ENCODE measurements around the gene ZNF469. TPM values are rescaled to one million over a fixed set of nuclear protein-coding genes. Genes with fewer than 3 reads are reported as not detected.

ZNF469 gene
- total RNA-seq, 1 experiment from 2014 or later, result 0.50 TPM

DNA sequence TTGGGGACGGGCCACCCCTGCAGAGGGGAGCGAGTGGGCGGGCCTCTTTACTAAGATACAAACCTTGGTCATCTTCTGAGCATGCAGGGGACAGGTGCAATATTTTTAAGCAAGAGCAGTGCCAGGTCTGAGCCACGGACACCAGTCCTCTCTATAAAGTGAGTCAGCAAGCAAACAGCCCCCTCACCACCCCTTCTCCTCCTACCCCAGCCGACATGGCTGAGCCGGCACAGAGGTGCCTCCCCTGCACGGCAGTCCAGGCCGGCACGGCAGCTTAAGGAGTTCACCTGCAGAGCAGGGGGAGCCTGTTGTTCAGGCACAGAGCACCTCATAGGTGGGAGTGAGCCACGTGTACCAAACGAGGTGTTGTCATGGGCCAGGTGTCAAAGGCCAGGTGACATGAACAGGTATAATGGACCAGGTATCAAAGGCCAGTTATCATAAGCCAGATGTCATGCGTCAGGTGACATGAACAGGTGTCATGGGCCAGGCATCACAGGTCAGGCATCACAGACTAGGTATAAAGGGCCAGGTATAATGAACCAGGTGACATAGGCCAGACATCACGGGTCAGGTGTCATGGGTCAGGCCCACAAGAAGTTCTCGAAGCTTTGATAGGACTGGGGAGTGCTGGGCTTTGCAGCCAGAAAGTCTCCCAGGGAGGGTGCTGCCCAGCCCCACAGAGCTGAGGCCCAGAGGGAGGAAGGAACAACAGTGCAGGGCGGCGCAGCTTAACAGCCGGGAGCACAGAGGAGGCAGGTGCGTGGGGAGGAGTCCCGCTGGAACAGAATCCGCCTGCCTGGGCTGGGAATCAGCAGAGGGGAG lies 42.6 kb upstream of the ZNF469 start:
- Mint-ChIP-seq H3K27ac (ENCODE audit: unreplicated experiment) (no peak overlapping the region), H3K4me3 (ENCODE audit: low read depth, unreplicated experiment) (no peak overlapping the region), H3K4me1 (ENCODE audit: low read depth, unreplicated experiment) (no peaks in the 10 kb centered on the region), H3K27me3 (ENCODE audit: unreplicated experiment) (peaks cover 32% of the 10 kb centered on the region), H3K9me3 (ENCODE audit: low read depth, unreplicated experiment) (no peaks in the 10 kb centered on the region), H3K36me3 (ENCODE audit: insufficient read depth, unreplicated experiment) (no peaks in the 10 kb centered on the region)
- intact Hi-C loops (cut with micrococcal nuclease; ENCODE audit: unreplicated experiment), result no loop called here
- no peak for DNase-seq
- TF ChIP-seq, protein P1, sequence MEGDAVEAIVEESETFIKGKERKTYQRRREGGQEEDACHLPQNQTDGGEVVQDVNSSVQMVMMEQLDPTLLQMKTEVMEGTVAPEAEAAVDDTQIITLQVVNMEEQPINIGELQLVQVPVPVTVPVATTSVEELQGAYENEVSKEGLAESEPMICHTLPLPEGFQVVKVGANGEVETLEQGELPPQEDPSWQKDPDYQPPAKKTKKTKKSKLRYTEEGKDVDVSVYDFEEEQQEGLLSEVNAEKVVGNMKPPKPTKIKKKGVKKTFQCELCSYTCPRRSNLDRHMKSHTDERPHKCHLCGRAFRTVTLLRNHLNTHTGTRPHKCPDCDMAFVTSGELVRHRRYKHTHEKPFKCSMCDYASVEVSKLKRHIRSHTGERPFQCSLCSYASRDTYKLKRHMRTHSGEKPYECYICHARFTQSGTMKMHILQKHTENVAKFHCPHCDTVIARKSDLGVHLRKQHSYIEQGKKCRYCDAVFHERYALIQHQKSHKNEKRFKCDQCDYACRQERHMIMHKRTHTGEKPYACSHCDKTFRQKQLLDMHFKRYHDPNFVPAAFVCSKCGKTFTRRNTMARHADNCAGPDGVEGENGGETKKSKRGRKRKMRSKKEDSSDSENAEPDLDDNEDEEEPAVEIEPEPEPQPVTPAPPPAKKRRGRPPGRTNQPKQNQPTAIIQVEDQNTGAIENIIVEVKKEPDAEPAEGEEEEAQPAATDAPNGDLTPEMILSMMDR (IDR thresholded peaks at IDR 0.05; ENCODE audit: unreplicated experiment), result no peak
- CTCF ChIA-PET, result interaction anchor here (0.6 kb wide), 1 partner anchor 90 kb away, joined by 5 read pairs; no protein-coding TSS in a partner anchor
- BruUV-seq (replicated peaks), result no TSS peak

DNA sequence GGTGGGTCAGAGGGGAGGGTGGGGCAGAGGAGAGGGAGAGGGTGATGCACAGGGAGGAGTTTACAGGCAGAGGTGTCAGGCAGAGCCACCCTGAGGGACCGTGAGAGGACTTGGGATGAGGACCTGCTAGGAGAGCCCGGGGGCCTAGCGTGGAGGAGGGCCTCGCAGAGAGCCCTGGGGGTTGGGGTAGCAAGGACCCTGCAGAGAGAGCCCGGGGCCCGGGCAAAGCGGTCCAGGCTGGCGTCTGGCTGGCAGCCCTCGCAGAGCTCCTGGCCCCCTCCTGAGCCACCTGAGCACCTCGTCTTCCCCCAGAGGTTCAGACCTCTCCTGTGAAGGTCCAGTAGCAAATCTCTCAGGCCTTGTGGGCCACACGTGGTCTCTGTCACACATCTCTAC lies 42.0 kb upstream of the ZNF469 start:
- CTCF ChIA-PET, result interaction anchor here (0.6 kb wide), 1 partner anchor 89 kb away, joined by 5 read pairs; no protein-coding TSS in a partner anchor

DNA sequence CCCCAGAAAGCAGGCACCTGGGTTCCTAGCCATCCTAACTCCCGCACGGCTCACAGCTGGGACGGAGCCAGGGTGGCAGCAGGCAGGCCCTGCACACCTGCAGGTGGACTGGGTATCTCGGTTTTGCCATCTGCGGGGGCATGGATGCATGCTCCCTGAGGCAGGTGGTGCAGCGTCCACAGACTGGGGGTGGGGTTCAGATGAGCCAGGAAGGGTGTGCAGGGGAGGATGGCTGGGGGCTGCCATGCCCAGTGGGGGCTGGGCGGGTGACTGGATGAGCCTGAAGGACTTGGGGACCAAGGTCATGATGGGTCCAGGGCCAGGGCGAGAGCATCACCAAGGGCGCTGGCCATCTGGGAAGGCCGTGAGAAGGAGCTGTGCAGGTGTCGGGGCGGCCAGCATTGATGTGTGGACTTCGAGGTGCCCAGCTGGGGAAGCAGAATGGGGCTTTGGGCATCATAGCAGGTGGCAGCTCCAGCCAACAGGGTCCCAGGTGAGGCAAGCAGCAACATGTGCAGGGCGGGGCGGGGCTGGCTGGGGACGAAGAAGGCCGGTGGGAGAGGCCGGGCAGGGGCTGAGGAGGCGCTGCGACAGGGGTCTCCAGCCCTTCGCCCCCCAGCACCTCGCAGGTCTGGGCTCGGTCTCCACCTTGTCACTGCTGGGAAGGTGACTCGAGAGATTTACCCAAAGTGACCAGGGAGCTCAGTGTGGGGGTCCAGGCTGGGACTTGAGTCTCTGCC lies 41.0 kb upstream of the ZNF469 start:
- peaks cover 32% of the 10 kb centered on the region for H3K27me3 Mint-ChIP-seq (ENCODE audit: unreplicated experiment)
- TF ChIP-seq, protein P1 (IDR thresholded peaks at IDR 0.05; ENCODE audit: unreplicated experiment), result no peak
- H3K9me3 Mint-ChIP-seq (ENCODE audit: low read depth, unreplicated experiment), result no peaks in the 10 kb centered on the region
- DNase-seq, result no peak
- intact Hi-C loops (cut with micrococcal nuclease; ENCODE audit: unreplicated experiment), result no loop called here
- no peak overlapping the region for H3K27ac Mint-ChIP-seq (ENCODE audit: unreplicated experiment)
- no peaks in the 10 kb centered on the region for H3K4me1 Mint-ChIP-seq (ENCODE audit: low read depth, unreplicated experiment)
- BruUV-seq (replicated peaks), result no TSS peak
- CTCF ChIA-PET, result no interaction called here
- H3K36me3 Mint-ChIP-seq (ENCODE audit: insufficient read depth, unreplicated experiment), result no peaks in the 10 kb centered on the region
- no peak overlapping the region for H3K4me3 Mint-ChIP-seq (ENCODE audit: low read depth, unreplicated experiment)

More for the DNA sequence above, 42.0 kb upstream of the ZNF469 start:
- no TSS peak for BruUV-seq (replicated peaks)
- TF ChIP-seq, protein P1 (IDR thresholded peaks at IDR 0.05; ENCODE audit: unreplicated experiment), result no peak
- intact Hi-C loops (cut with micrococcal nuclease; ENCODE audit: unreplicated experiment), result no loop called here
- peaks cover 32% of the 10 kb centered on the region for H3K27me3 Mint-ChIP-seq (ENCODE audit: unreplicated experiment)
- no peaks in the 10 kb centered on the region for H3K36me3 Mint-ChIP-seq (ENCODE audit: insufficient read depth, unreplicated experiment)
- H3K27ac Mint-ChIP-seq (ENCODE audit: unreplicated experiment), result no peak overlapping the region
- no peak for DNase-seq
- H3K4me3 Mint-ChIP-seq (ENCODE audit: low read depth, unreplicated experiment), result no peak overlapping the region
- no peaks in the 10 kb centered on the region for H3K9me3 Mint-ChIP-seq (ENCODE audit: low read depth, unreplicated experiment)
- no peaks in the 10 kb centered on the region for H3K4me1 Mint-ChIP-seq (ENCODE audit: low read depth, unreplicated experiment)

DNA sequence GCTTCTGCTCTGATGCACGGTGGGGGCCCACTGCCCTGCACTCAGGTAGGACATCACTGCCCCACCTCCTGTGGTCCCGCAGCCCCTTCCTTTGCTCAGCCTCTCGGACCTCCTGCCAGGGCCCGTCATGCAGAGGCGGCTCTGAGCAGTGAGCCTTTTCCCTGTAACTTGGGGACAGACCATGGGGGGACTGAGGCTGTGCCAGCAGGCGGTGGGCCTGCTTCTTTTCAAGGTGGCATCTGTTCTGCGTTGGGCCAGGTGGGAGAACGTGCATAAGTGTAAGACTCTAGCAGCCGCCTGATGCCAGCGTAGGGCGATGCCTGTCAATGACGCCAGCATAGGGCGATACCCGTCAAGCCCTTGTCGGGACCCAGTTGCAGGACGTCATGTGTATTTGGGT lies 40.3 kb upstream of the ZNF469 start:
- Mint-ChIP-seq H3K36me3 (ENCODE audit: insufficient read depth, unreplicated experiment) (no peaks in the 10 kb centered on the region), H3K4me1 (ENCODE audit: low read depth, unreplicated experiment) (no peaks in the 10 kb centered on the region), H3K4me3 (ENCODE audit: low read depth, unreplicated experiment) (no peak overlapping the region), H3K27me3 (ENCODE audit: unreplicated experiment) (peaks cover 32% of the 10 kb centered on the region), H3K9me3 (ENCODE audit: low read depth, unreplicated experiment) (no peaks in the 10 kb centered on the region), H3K27ac (ENCODE audit: unreplicated experiment) (no peak overlapping the region)
- intact Hi-C loops (cut with micrococcal nuclease; ENCODE audit: unreplicated experiment), result no loop called here
- BruUV-seq (replicated peaks), result no TSS peak
- no peak for DNase-seq
- TF ChIP-seq, protein P1 (IDR thresholded peaks at IDR 0.05; ENCODE audit: unreplicated experiment), result no peak
- CTCF ChIA-PET, result no interaction called here

Measured in Calu3 (cell line).